Lower lobe of right lung (tissue), 2 donors: ENCODE results near the gene GPNMB. TPM values are rescaled to one million over a fixed set of nuclear protein-coding genes. Genes with fewer than 3 reads are reported as not detected.
"Not testable (repeated sequence)": the region's sequence is repeated elsewhere in the genome, so short reads cannot be mapped to it uniquely, and the experiment has no call there.

ENCODE experiments used
- ATAC-seq, 2 donors: fragments of 200-7000 bp; cut with Tn5 transposase; one replicate each; pipeline ENCODE4 v1.9.1; 2020 to 2022; ENCODE audit warnings: mild to moderate bottlenecking in 2 of 2, moderate library complexity in 2 of 2
- DNase-seq: peaks from one replicate; pipeline ENCODE4 v3.0.0-alpha.2; 2020
- H3K27ac ChIP-seq: fragments of 200-600 bp; one replicate; pipeline ENCODE4 v1.8.0; 2022
- H3K27me3 ChIP-seq: fragments of 200-600 bp; one replicate; pipeline ENCODE4 v1.8.0; 2022; ENCODE audit warnings: low read depth
- H3K36me3 ChIP-seq: fragments of 200-600 bp; one replicate; pipeline ENCODE4 v1.8.0; 2022; ENCODE audit warnings: mild to moderate bottlenecking
- H3K4me1 ChIP-seq: fragments of 200-600 bp; one replicate; pipeline ENCODE4 v1.8.0; 2022
- H3K4me3 ChIP-seq: fragments of 200-600 bp; one replicate; pipeline ENCODE4 v1.8.0; 2022; ENCODE audit warnings: mild to moderate bottlenecking
- H3K9me3 ChIP-seq: fragments of 200-600 bp; one replicate; pipeline ENCODE4 v1.8.0; 2022
- intact Hi-C: fragments of 100-400 bp; cut with DNase I; formaldehyde crosslinking; loops from one replicate; pipeline ENCODE4 v1.11.0; 2022
- long read RNA-seq: library from polyadenylated mRNA; unstranded; transcript quantifications from one replicate; pipeline ENCODE4 v2.0.0, GENCODE V29; 2021
- total RNA-seq: library from RNA; stranded (reverse); fragmentation: NEBNext Ultra II Directional; extraction: Animal tissue kit (Norgen Biotek cat#: 25700); gene quantifications from one replicate; pipeline ENCODE4 v1.2.1, GENCODE V29; 2021
- TF ChIP-seq, protein P1 (sequence below): fragments of 200-600 bp; IDR thresholded peaks from one replicate; pipeline ENCODE4 v1.8.0; 2022; ENCODE audit warnings: antibody characterized with exemption, mild to moderate bottlenecking
- donor health status: DM: no; HTN: yes; CAD: no; lungs with severe emphysema.

The GPNMB gene
- 452 TPM for total RNA-seq
- long read RNA-seq, transcript GPNMB-202 (11 exons, 2,763 nt), result minor isoform, 74 of 487 reads
- long read RNA-seq, transcript GPNMB-215 (12 exons, 2,751 nt), result minor isoform, 5 of 487 reads
- long read RNA-seq, transcript GPNMB-203 (4 exons, 1,673 nt), result minor isoform, 23 of 487 reads
- long read RNA-seq, transcript GPNMB-201 (11 exons, 2,862 nt), result major isoform, 301 of 487 reads
- long read RNA-seq, partial matches to known transcripts, result 53 of 487 reads
- long read RNA-seq, other reads (novel, unspliced or antisense), result 30 of 487 reads

- DNase-seq (no peak), ATAC-seq (peak; percentile 59 to 70)
- Histone ChIP-seq H3K4me1 (no peaks in the 10 kb centered on the region), H3K9me3 (no peaks in the 10 kb centered on the region), H3K36me3 (no peaks in the 10 kb centered on the region), H3K4me3 (peak within 1 kb of the TSS; percentile 53), H3K27ac (peak within 1 kb of the TSS; percentile 74), H3K27me3 (peaks cover 19% of the 10 kb centered on the region)
- TF ChIP-seq, protein P1, sequence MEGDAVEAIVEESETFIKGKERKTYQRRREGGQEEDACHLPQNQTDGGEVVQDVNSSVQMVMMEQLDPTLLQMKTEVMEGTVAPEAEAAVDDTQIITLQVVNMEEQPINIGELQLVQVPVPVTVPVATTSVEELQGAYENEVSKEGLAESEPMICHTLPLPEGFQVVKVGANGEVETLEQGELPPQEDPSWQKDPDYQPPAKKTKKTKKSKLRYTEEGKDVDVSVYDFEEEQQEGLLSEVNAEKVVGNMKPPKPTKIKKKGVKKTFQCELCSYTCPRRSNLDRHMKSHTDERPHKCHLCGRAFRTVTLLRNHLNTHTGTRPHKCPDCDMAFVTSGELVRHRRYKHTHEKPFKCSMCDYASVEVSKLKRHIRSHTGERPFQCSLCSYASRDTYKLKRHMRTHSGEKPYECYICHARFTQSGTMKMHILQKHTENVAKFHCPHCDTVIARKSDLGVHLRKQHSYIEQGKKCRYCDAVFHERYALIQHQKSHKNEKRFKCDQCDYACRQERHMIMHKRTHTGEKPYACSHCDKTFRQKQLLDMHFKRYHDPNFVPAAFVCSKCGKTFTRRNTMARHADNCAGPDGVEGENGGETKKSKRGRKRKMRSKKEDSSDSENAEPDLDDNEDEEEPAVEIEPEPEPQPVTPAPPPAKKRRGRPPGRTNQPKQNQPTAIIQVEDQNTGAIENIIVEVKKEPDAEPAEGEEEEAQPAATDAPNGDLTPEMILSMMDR, result no peak
- intact Hi-C loops, result no loop called here
Observed at GRCh38 chr7:23246555-23246954, at the start of gene GPNMB. TSS of gene GPNMB (plus strand) at chr7:23246775. CDS start at chr7:23246858, 83 bp downstream.

- peaks cover 69% of the 10 kb centered on the region for H3K36me3 ChIP-seq
- intact Hi-C loops, H3K27me3 ChIP-seq, DNase-seq, H3K9me3 ChIP-seq, ATAC-seq, H3K27ac ChIP-seq, H3K4me1 ChIP-seq, H3K4me3 ChIP-seq: not testable (repeated sequence)
Observed at GRCh38 chr7:23197745-23198144, 48.8 kb upstream of the GPNMB start.

- TF ChIP-seq, protein P1, result no peak
- intact Hi-C loops, result no loop called here
- DNase-seq (no peak), ATAC-seq (no peak)
- no peaks in the 10 kb centered on the region for H3K4me1 ChIP-seq
- peaks cover 55% of the 10 kb centered on the region for H3K36me3 ChIP-seq
- no peak overlapping the region for H3K4me3 ChIP-seq
- no peak overlapping the region for H3K27ac ChIP-seq
- no peaks in the 10 kb centered on the region for H3K27me3 ChIP-seq
- H3K9me3 ChIP-seq, result no peaks in the 10 kb centered on the region
Observed at GRCh38 chr7:23200331-23200730, 46.2 kb upstream of the GPNMB start.

- DNase-seq (no peak), ATAC-seq (no peak)
- Histone ChIP-seq H3K27me3 (peaks cover 8% of the 10 kb centered on the region), H3K4me1 (peaks cover 8% of the 10 kb centered on the region), H3K4me3 (no peak overlapping the region), H3K36me3 (peaks cover 27% of the 10 kb centered on the region), H3K27ac (no peak overlapping the region), H3K9me3 (no peaks in the 10 kb centered on the region)
- intact Hi-C loops, result no loop called here
- TF ChIP-seq, protein P1, result no peak
Observed at GRCh38 chr7:23204241-23204640, 42.3 kb upstream of the GPNMB start.

GRCh38 chr7:23205577-23205908 is 41.0 kb upstream of the GPNMB start:
- Histone ChIP-seq H3K4me1 (peaks cover 8% of the 10 kb centered on the region), H3K9me3 (no peaks in the 10 kb centered on the region), H3K27ac (peak overlapping the region; percentile 56), H3K4me3 (peak overlapping the region; percentile 34), H3K27me3 (peaks cover 8% of the 10 kb centered on the region), H3K36me3 (peaks cover 14% of the 10 kb centered on the region)
- TF ChIP-seq, protein P1, result no peak
- intact Hi-C loops, result no loop called here
- no peak for DNase-seq
- no peak for ATAC-seq

DNA sequence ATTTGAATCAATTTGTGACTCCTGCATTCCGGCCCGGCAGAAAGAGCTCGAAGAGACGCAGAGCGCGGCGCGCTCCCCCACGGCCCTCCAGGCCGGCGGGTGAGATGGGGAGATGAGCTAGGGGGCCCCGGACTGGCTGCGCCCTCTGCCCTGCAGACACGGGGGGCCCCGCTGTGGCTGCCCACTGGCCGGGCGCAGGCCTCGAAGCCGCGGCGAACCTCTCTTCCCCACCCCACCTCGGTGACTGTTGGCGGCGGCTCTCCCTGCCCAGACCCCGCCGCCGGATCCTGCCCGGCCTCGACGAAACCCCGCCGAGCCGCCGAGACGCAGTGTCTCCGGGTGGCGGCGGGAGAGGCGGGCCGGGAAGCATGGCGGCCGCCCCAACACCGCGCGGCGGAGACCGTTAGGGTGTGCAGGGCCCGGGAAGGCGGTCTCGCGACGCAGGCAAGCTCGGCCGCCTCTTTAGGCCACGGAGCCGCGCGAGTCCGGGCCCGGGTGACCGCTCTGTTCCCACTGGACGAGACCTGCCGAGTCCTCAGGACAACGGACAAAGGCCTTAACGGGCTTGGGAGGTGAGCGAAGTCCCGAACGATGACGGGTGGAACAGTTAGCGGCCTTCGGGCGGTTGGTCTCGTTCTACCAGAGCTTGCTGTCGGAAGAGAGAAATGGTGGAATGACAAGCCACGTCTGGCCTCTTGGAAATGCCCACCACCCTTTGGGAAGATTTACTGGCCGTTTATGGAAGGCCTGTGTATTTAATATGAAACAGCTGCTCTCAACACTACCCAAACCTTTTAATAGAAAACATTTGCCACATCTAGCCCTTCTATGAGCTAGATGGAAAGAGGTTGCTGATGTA is 40.4 kb upstream of the GPNMB start:
- Histone ChIP-seq H3K4me3 (peak overlapping the region; percentile 34), H3K36me3 (peaks cover 8% of the 10 kb centered on the region), H3K4me1 (peaks cover 8% of the 10 kb centered on the region), H3K9me3 (no peaks in the 10 kb centered on the region), H3K27me3 (peaks cover 8% of the 10 kb centered on the region), H3K27ac (peak overlapping the region; percentile 56)
- DNase-seq (peak; percentile 51), ATAC-seq (peak; percentile 65 to 80)
- TF ChIP-seq, protein P1, result no peak
- intact Hi-C loops, result no loop called here
